ENCODE measurements around the gene PRKN.

Gene PRKN

GRCh38 chr6:161721511-161721910 is 1006.1 kb downstream of the PRKN start:
- TF ChIP-seq CTCF (conservative IDR thresholded peaks at IDR 0.05): no peak
- H3K27ac ChIP-seq: no peak overlapping the region

- H3K27ac ChIP-seq: no peak overlapping the region
- no peak for TF ChIP-seq CTCF (conservative IDR thresholded peaks at IDR 0.05)
Measured at GRCh38 chr6:161716176-161716575, 1011.4 kb downstream of the PRKN start.

- no peak for TF ChIP-seq CTCF (conservative IDR thresholded peaks at IDR 0.05)
- H3K27ac ChIP-seq: no peak overlapping the region
Measured at GRCh38 chr6:161711938-161712337, 1015.6 kb downstream of the PRKN start.

- no peak overlapping the region for H3K27ac ChIP-seq
- no peak for TF ChIP-seq CTCF (conservative IDR thresholded peaks at IDR 0.05)
Measured at GRCh38 chr6:161711515-161711914, 1016.1 kb downstream of the PRKN start.

- TF ChIP-seq CTCF (conservative IDR thresholded peaks at IDR 0.05): no peak
- H3K27ac ChIP-seq: no peak overlapping the region
Measured at GRCh38 chr6:161710698-161711097, 1016.9 kb downstream of the PRKN start.

- H3K27ac ChIP-seq: no peak overlapping the region
- no peak for TF ChIP-seq CTCF (conservative IDR thresholded peaks at IDR 0.05)
Measured at GRCh38 chr6:161701056-161701455, 1026.5 kb downstream of the PRKN start.

GRCh38 chr6:161696801-161697200 is 1030.8 kb downstream of the PRKN start:
- no peak for TF ChIP-seq CTCF (conservative IDR thresholded peaks at IDR 0.05)
- no peak overlapping the region for H3K27ac ChIP-seq

GRCh38 chr6:161694995-161695394 is 1032.6 kb downstream of the PRKN start:
- TF ChIP-seq CTCF (conservative IDR thresholded peaks at IDR 0.05): no peak; the same call in 1 of the 2 replicates
- no peak overlapping the region for H3K27ac ChIP-seq

Data from VCaP (cell line).